K562 (cell line): ENCODE data around the gene PRM3. TPM values are rescaled to one million over a fixed set of nuclear protein-coding genes. Genes with fewer than 3 reads are reported as not detected.

ENCODE experiments used
- ATAC-seq: fragments of 200-7000 bp; cut with Tn5 transposase; 3 replicates; pipeline ENCODE4 v1.9.1; 2020; ENCODE audit warnings: moderate library complexity
- BruUV-seq: library from RNA; stranded (reverse); fragments of 400-500 nt; replicated peaks from 2 replicates; lab custom pipeline; 2021; lab: Mats Ljungman, UMichigan
- CTCF ChIA-PET: fragments of 300-600 bp; formaldehyde crosslinking; extraction: SDS; loops from one replicate; lab custom pipeline; 2021; ENCODE audit warnings: low intra/inter-chr PET ratio; lab: Yijun Ruan, JAX
- POLR2A ChIA-PET: fragments of 300-600, 350-650 bp; sonication (Branson Sonifier 250); formaldehyde crosslinking; extraction: SDS; loops from one replicate; lab custom pipeline; 2021; ENCODE audit warnings: antibody characterized with exemption, inconsistent platforms; lab: Yijun Ruan, JAX
- DNase-seq, 4 experiments: peaks; one replicate each; pipeline versions ENCODE4 v3.0.0 to v3.0.0-alpha.2; 2011 to 2018; ENCODE audit warnings: low spot score in 3 of 4, mixed read lengths in 3 of 4; ENCODE audit errors: extremely low read depth in 1 of 4
- FAIRE-seq: peaks from 2 replicates; lab custom pipeline; 2011; peaks lifted over from hg19 to GRCh38; lab: Jason Lieb, UNC
- H2AFZ ChIP-seq: 2 replicates; pipeline ENCODE4 v1.6.0; 2011; ENCODE audit warnings: low read depth, low read length, control low read depth, inconsistent platforms
- H3K27ac ChIP-seq: fragments of 200-600 bp; 3 replicates; pipeline ENCODE4 v1.8.0; 2011; ENCODE audit warnings: low read depth, mild to moderate bottlenecking, control low read depth, inconsistent platforms, low read length, moderate library complexity, mixed read lengths; ENCODE audit errors: extremely low read depth
- H3K27me3 ChIP-seq, 2 experiments: fragments of 300-600 bp in 1 of 2; 2 replicates in 1 of 2; 3 replicates in 1 of 2; pipeline versions ENCODE4 v1.6.0 to v1.8.0; 2011; ENCODE audit warnings: inconsistent platforms in 2 of 2, low read length in 2 of 2, mild to moderate bottlenecking in 1 of 2, mixed read lengths in 1 of 2, moderate library complexity in 1 of 2; ENCODE audit not compliant: control insufficient read depth in 2 of 2, insufficient read depth in 2 of 2
- H3K36me3 ChIP-seq: fragments of 300-600 bp; 3 replicates; pipeline ENCODE4 v1.8.0; 2011; ENCODE audit warnings: mild to moderate bottlenecking, low read length, inconsistent platforms; ENCODE audit not compliant: control insufficient read depth, insufficient read depth
- H3K4me1 ChIP-seq, 2 experiments: fragments of 200-600 bp in 1 of 2; replicated peaks in 1 of 2; 2 replicates in 1 of 2; 3 replicates in 1 of 2; pipeline versions ENCODE4 v1.5.1 to v1.8.0; 2011; ENCODE audit warnings: inconsistent platforms in 2 of 2, low read length in 2 of 2, mild to moderate bottlenecking in 1 of 2, mixed read lengths in 1 of 2, moderate library complexity in 1 of 2; ENCODE audit not compliant: control insufficient read depth in 2 of 2, insufficient read depth in 2 of 2
- H3K4me2 ChIP-seq: 2 replicates; pipeline ENCODE4 v1.6.1; 2011; ENCODE audit warnings: low read length, control low read depth, inconsistent platforms, mixed read lengths; ENCODE audit not compliant: insufficient read depth
- H3K4me3 ChIP-seq: fragments of 200-600 bp; sonication (generic), shearing (Covaris generic); 2 replicates; pipeline ENCODE4 v1.5.1; 2016; ENCODE audit warnings: control low read depth, inconsistent platforms
- H3K79me2 ChIP-seq: fragments of 200-600 bp; 3 replicates; pipeline ENCODE4 v1.8.0; 2011; ENCODE audit warnings: low read length, inconsistent platforms; ENCODE audit not compliant: control insufficient read depth, insufficient read depth
- H3K9ac ChIP-seq, 2 experiments: 2 replicates each; pipeline versions ENCODE4 v1.6.0 to v1.6.1; 2011; ENCODE audit warnings: low read depth in 2 of 2, low read length in 2 of 2, control low read depth in 1 of 2, inconsistent platforms in 1 of 2, mild to moderate bottlenecking in 1 of 2, mixed read lengths in 1 of 2; ENCODE audit not compliant: insufficient read depth in 1 of 2
- H3K9me1 ChIP-seq: one replicate; pipeline ENCODE4 v1.6.0; 2011; ENCODE audit warnings: inconsistent platforms, mild to moderate bottlenecking, low read length, moderate library complexity; ENCODE audit not compliant: control insufficient read depth, insufficient read depth
- H3K9me3 ChIP-seq: replicated peaks from 2 replicates; pipeline ENCODE4 v1.5.1; 2011; ENCODE audit warnings: low read depth, low read length, inconsistent platforms; ENCODE audit not compliant: control insufficient read depth, insufficient read depth
- H4K20me1 ChIP-seq: replicated peaks from 2 replicates; pipeline ENCODE4 v1.6.1; 2011; ENCODE audit warnings: low read length, inconsistent platforms, mixed read lengths; ENCODE audit not compliant: control insufficient read depth, insufficient read depth
- ADNP ChIP-seq: fragments of 200-800 bp; sonication (Bioruptor generic); IDR thresholded peaks from 2 replicates; pipeline ENCODE4 v1.6.1; 2016; ENCODE audit warnings: missing genetic modification characterization, missing compliant biosample characterization
- BCOR ChIP-seq: fragments of 450-650 bp; IDR thresholded peaks from 2 replicates; pipeline ENCODE4 v1.6.1; 2016
- CEBPB ChIP-seq: fragments of 450-650 bp; IDR thresholded peaks from 2 replicates; pipeline ENCODE4 v1.6.1; 2016; ENCODE audit warnings: missing genetic modification characterization, missing compliant biosample characterization
- CHD4 ChIP-seq: fragments of 200-600 bp; sonication (generic); IDR thresholded peaks from 3 replicates; pipeline ENCODE4 v1.6.1; 2012; ENCODE audit warnings: low read depth, mild to moderate bottlenecking, mixed read lengths, low read length, inconsistent platforms; ENCODE audit not compliant: insufficient read depth, insufficient replicate concordance, poor library complexity, severe bottlenecking
- EP300 ChIP-seq: IDR thresholded peaks from 2 replicates; pipeline ENCODE4 v1.6.1; 2012; ENCODE audit warnings: low read length, improper control_type of control experiment
- ESRRA ChIP-seq: fragments of 450-650 bp; IDR thresholded peaks from 2 replicates; pipeline ENCODE4 v1.6.1; 2014; ENCODE audit warnings: low read depth, mild to moderate bottlenecking, moderate library complexity, borderline replicate concordance
- IRF9 ChIP-seq: fragments of 450-650 bp; IDR thresholded peaks from 2 replicates; pipeline ENCODE4 v1.6.1; 2016; ENCODE audit warnings: missing biosample characterization, missing genetic modification characterization
- KDM1A ChIP-seq, 2 experiments: fragments of 450-650 bp; IDR thresholded peaks; 2 replicates each; pipeline ENCODE4 v1.6.1; 2016; ENCODE audit warnings: mild to moderate bottlenecking in 2 of 2
- NCOR1 ChIP-seq: fragments of 450-650 bp; IDR thresholded peaks from 2 replicates; pipeline ENCODE4 v1.6.1; 2016; ENCODE audit warnings: mild to moderate bottlenecking, moderate library complexity
- PHF20 ChIP-seq: fragments of 450-650 bp; IDR thresholded peaks from 2 replicates; pipeline ENCODE4 v1.6.1; 2018; ENCODE audit not compliant: partially characterized antibody
- RBM25 ChIP-seq: fragments of 200-400 bp; formaldehyde crosslinking; IDR thresholded peaks from 2 replicates; pipeline ENCODE4 v1.6.1; 2018; ENCODE audit warnings: low read length, low read depth, moderate library complexity; ENCODE audit not compliant: severe bottlenecking
- SMARCA5 ChIP-seq: fragments of 450-650 bp; IDR thresholded peaks from 2 replicates; pipeline ENCODE4 v1.6.1; 2016
- SOX6 ChIP-seq: fragments of 450-650 bp; IDR thresholded peaks from 2 replicates; pipeline ENCODE4 v1.6.1; 2014; ENCODE audit warnings: mild to moderate bottlenecking
- WGBS: fragments of 100-300 bp; shearing (Covaris generic); methylation state at CpG from one replicate; pipeline ENCODE4 v1.1.6; 2016; ENCODE audit warnings: low coverage, mixed read lengths; ENCODE audit not compliant: insufficient coverage; ENCODE audit errors: missing lambda C conversion rate; 5-methylcytosine and 5-hydroxymethylcytosine counted together
- in situ Hi-C: fragments of 300-500 bp; cut with MboI; formaldehyde crosslinking; loops from 4 replicates; pipeline ENCODE4 v1.15.0; 2018; ENCODE audit warnings: inconsistent platforms, mixed read lengths
- intact Hi-C: fragments of 100-400 bp; cut with micrococcal nuclease; formaldehyde crosslinking; loops from 2 replicates; pipeline ENCODE4 v1.14.2; 2022
- polyA plus RNA-seq, 8 experiments: library from polyadenylated mRNA; depleted of rRNA in 4 of 8; stranded (reverse) in 5 of 8; unstranded in 3 of 8; fragments of >200 nt; fragmentation: Nextera tagmentation in 2 of 8; fragmentation: Illumina TruSeq in 1 of 8; extraction: Ambion mirVana in 2 of 8; extraction: Trizol in 1 of 8; gene quantifications; 2 replicates each; pipeline versions ENCODE4 v1.2.1 to v1.2.3, GENCODE V29; 2011 to 2014; ENCODE audit warnings: inconsistent platforms in 1 of 8, missing spikeins in 1 of 8
- total RNA-seq, 7 experiments: library from RNA; depleted of rRNA in 6 of 7; stranded (reverse); fragments of >200 nt in 6 of 7; fragmentation: Illumina TruSeq in 2 of 7; extraction: Trizol in 2 of 7; gene quantifications; 2 replicates each; pipeline versions ENCODE4 v1.2.1 to v1.2.3, GENCODE V29; 2011 to 2021; ENCODE audit warnings: low replicate concordance in 1 of 7

The PRM3 gene
- total and polyA plus RNA-seq, 9 of the 15 experiments (the other 6 are each of a cell fraction or from before 2014, with no cell fraction given): not detected

- no peaks in the 10 kb centered on the region for H3K9me1 ChIP-seq
- WGBS: 88% methylated on average over 9 of the region's 10 CpGs
- H3K79me2 ChIP-seq: peaks cover 14% of the 10 kb centered on the region; the same call in 2 of the 3 replicates
- no peak overlapping the region for H3K4me3 ChIP-seq
- no peak for ATAC-seq
- no peak for FAIRE-seq
- no peaks in the 10 kb centered on the region for H4K20me1 ChIP-seq
- intact Hi-C loops: no loop called here
- DNase-seq: no peak
- H3K4me2 ChIP-seq: no peak overlapping the region
- no peak overlapping the region for H2AFZ ChIP-seq
- peaks cover 61 to 63% of the 10 kb centered on the region in 2 experiments for H3K4me1 ChIP-seq
- 0 out of 4 replicates have a peak overlapping the region, but pooled peaks of 1 of the 2 experiments have one; percentile 5 for H3K9ac ChIP-seq
- H3K9me3 ChIP-seq: no peaks in the 10 kb centered on the region
- H3K27me3 ChIP-seq: no peaks in the 10 kb centered on the region
- ChIA-PET POLR2A (interaction anchor here (1.4 kb wide), 1 partner anchor 16 kb away, joined by 4 read pairs; no protein-coding TSS in a partner anchor), CTCF (no interaction called here)
- in situ Hi-C loops: no loop called here
- H3K27ac ChIP-seq: no peak overlapping the region
- H3K36me3 ChIP-seq: no peaks in the 10 kb centered on the region
- TF ChIP-seq SOX6: no peak
- no peak for TF ChIP-seq IRF9 (tag)
- TF ChIP-seq EP300: no peak
- peak; percentile 25; the same call in 1 of the 2 replicates for TF ChIP-seq SMARCA5
- peak; percentile 37; the same call in 1 of the 2 replicates for TF ChIP-seq ADNP (tag)
- peak; percentile 67; the same call in 1 of the 2 replicates for TF ChIP-seq ESRRA
- no peak for TF ChIP-seq NCOR1
- TF ChIP-seq RBM25: peak; percentile 50
- peak; percentile 49 for TF ChIP-seq CHD4
- peak; percentile 58 to 66 for TF ChIP-seq KDM1A (IDR thresholded peaks at IDR 0.05)
- peak; percentile 80; the same call in 1 of the 2 replicates for TF ChIP-seq BCOR
- TF ChIP-seq CEBPB: peak; percentile 83
- TF ChIP-seq PHF20: peak; percentile 15
- no TSS peak for BruUV-seq
Observed at GRCh38 chr16:11236461-11237254, 36.8 kb downstream of the PRM3 start.
